Gastroesophageal sphincter (tissue), 3 donors: ENCODE measurements around the gene NRXN3.

Experiments used
- EP300 ChIP-seq: sonication (generic); formaldehyde crosslinking; IDR thresholded peaks from one replicate; pipeline ENCODE4 v1.6.1; 2017; ENCODE audit warnings: antibody characterized with exemption, mild to moderate bottlenecking
- POLR2A ChIP-seq, 2 donors: fragments of 450-650 bp; IDR thresholded peaks; one replicate each; pipeline ENCODE4 v1.6.1; 2017; ENCODE audit warnings: antibody characterized with exemption in 2 of 2, mild to moderate bottlenecking in 2 of 2, moderate library complexity in 1 of 2
- TF ChIP-seq, protein P1 (sequence below), 4 experiments: fragments of 200-600 bp in 2 of 4; fragments of 450-650 bp in 2 of 4; sonication (generic) in 1 of 4; IDR thresholded peaks; one replicate each; pipeline ENCODE4 v1.5.1; 2017 to 2019; ENCODE audit warnings: antibody characterized with exemption in 4 of 4, mild to moderate bottlenecking in 2 of 4, moderate library complexity in 2 of 4

DNA sequence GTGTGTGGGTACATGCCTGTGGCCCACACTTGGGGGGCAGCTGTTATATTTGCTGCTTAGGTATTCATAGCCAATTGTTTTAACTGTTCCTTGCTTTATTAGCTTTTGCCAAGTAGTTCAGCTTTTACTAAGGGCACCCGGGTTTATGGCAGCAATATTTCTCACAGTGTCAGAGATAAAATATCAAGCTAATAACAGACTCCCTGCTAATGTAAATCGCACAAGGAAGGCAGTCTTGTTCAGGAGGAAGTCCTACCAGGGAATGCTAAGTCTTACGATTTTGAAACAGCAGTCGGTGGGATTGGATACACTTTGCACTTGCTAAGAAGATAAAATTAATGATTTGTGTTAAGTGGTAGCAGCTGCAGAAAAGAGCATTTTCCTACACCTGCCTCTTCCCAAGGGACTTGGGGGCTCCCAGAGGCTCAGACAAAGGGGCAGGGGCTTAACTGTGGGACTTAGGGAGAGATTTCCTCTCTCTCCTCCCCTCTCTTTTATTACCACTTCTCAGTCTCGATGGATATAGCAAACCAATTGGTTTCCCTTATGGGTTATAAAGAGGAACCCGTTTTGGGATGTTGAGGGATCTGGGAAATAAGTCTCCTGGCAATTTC is 175.1 kb downstream of the NRXN3 start:
- TF ChIP-seq, protein P1, sequence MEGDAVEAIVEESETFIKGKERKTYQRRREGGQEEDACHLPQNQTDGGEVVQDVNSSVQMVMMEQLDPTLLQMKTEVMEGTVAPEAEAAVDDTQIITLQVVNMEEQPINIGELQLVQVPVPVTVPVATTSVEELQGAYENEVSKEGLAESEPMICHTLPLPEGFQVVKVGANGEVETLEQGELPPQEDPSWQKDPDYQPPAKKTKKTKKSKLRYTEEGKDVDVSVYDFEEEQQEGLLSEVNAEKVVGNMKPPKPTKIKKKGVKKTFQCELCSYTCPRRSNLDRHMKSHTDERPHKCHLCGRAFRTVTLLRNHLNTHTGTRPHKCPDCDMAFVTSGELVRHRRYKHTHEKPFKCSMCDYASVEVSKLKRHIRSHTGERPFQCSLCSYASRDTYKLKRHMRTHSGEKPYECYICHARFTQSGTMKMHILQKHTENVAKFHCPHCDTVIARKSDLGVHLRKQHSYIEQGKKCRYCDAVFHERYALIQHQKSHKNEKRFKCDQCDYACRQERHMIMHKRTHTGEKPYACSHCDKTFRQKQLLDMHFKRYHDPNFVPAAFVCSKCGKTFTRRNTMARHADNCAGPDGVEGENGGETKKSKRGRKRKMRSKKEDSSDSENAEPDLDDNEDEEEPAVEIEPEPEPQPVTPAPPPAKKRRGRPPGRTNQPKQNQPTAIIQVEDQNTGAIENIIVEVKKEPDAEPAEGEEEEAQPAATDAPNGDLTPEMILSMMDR (IDR thresholded peaks at IDR 0.05) = no peak
- TF ChIP-seq POLR2A (IDR thresholded peaks at IDR 0.05) (no peak), EP300 (no peak)
